Putamen (tissue), 1 donor: ENCODE data around the gene ADAMTS3.

Experiments used
- DNase-seq: peaks from one replicate; pipeline ENCODE4 v3.0.0-alpha.2; 2016; ENCODE audit warnings: low spot score

The ADAMTS3 gene

GRCh38 chr4:72341432-72341820, 227.6 kb downstream of the ADAMTS3 start:
- no peak for DNase-seq

DNA sequence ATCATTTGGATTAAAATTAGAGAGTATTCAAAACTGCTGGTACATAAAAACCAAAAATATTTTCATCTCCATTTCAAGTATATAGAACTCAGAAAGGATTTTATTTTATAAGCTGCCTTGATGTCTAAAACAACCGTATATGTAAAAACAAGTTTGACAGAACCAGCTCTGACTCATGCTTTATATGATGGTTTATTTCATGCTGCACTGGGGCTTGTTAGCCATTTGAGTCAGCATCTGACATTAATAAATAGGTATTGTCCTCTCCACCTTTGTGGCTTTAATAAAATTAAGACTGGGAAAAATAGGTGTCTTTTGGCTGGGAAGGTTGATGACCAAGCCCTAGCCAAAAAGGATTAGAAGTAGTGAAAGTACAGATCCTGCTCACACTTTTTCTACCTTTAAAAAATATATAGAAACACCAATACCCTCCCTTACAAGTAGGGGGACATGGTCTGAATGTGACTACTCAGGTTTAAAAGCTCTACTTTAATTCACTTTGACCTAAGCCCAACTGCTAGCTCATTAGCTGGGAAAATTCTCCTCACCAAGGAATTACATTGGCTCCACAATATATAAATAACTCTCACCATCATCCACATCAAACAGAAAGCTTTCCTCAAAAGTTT, 228.1 kb downstream of the ADAMTS3 start:
- no peak for DNase-seq

- DNase-seq, result no peak
Observed at GRCh38 chr4:72338060-72338459, 231.0 kb downstream of the ADAMTS3 start.

DNA sequence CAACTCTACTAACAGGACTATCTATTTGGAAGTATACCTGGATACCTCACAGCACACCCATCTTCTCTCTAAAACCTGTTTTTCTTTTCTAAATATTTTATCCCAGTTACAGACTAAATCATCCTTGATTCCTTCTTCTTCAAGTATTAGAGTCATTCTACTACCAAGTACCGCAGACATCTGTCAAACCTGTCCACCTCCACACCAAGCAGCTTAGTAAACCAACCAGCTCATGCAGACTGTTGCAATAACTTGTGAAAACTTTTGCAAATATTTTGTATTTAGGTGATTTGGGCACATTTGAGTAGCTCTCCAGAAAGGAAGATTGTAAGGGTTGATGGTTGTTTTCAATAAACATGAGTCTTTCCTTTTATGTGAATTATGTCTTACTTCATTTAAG, 238.6 kb downstream of the ADAMTS3 start:
- peak; percentile 43 for DNase-seq

DNA sequence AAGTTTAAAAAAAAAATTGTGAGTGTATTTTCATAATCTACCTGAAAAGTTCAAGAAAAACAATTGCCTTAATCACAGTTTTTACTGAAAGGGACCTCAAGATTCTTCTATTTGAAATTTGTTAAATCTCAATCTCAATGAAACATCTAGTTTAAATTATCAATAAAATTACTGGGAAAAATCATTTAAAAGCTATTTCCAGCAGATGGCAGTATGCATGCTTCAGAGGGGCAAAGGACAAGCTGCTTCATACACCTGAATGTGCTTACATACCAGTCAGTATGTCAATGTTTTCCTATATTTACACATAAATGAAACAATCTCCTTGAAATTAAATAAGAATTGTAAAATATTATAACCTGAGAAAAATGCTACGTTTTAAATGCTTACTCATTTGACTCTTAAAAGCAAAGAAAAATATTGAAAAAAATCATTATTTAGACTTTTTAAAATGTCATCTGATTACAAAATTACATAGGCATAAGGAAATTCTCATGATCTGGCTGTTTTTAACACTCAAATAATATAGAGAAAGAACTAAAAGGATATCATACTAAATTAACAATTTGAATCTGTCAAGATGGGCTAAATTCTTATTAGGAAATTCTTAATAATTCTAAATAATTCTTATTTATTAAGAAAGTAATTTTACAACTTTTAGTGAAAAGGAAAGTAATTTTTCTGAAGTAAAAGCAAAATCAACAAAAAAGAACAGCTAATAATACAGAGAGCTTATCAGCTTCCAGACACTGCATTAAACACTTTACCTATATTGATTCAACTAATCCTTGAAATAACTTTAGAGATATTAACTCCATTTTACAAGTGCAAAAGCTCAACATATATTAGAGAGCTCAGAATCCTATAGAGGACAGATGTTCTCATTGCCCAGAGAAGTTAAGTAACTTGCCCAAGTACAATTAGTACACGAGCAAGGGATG, 242.1 kb downstream of the ADAMTS3 start:
- DNase-seq, result no peak

DNA sequence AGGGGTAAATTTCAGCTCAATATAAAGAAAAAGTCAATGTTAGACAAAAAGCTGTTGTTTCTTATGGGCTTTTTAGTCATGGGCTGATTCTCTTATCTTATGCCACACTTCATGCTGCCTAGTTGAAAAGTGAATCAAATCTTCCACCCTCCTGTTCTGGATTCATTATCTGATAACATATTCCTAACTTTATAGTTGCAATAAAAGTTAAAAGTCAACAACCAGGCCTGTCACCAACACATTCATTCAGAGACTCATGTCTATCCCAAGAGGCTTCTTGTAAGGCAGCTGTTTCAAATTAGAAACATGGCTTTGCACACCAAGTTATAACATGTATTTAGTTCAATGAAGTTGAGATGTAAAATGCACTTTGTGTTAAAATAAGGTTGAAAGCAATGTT, 243.8 kb downstream of the ADAMTS3 start:
- no peak for DNase-seq

DNA sequence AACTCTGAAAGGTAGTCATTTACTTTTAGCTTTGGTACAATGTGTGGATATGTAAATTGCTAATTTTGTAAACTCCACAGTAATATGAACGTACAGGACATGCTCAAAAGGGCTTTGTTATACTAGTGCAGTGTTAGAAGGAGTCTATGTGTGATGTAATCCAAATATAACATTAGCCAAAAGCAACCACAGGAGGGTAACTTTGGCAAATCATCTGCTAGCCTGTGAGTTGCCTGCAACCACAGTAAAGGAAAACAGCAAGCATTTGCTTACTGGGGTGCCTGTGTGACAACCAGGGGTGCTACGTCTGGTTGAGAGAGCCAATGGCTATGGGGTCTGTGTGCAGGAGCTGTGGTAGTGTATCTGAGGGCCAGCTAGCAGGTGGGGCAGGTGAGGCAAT, 245.8 kb downstream of the ADAMTS3 start:
- no peak for DNase-seq

DNA sequence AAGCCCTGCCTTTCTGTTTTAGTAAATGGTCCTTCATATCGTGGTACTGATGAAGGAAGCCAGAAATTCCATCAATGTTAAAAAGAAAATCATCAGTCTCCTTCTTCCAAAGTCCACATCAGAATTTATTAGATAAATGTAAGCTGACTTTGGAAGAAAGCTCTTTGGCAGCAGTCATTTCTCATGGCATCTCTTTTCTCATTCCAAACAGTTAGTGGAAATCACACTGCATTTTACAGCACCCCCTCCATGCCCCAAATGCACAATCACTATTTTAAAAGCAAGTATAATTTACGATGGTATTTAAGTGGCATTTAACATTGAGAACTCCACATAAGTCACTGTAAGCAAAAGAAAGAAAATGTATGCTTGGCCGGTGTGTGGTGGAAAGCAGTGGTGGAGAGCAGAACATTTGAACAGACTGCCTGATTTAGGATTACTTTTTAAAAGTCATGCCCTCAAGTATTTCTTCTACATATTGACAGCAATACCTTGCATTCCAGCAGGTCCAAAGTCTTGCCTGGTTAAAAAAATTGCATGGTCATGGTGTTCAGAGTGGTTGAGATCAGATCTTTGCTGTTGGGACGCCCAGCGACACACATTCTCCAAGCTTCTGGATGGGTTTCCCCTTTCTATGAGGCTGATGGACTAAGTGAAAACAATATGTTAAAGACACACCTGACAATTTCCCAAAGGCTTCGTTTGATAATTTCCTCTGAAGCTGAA, 248.6 kb downstream of the ADAMTS3 start:
- DNase-seq, result no peak

DNA sequence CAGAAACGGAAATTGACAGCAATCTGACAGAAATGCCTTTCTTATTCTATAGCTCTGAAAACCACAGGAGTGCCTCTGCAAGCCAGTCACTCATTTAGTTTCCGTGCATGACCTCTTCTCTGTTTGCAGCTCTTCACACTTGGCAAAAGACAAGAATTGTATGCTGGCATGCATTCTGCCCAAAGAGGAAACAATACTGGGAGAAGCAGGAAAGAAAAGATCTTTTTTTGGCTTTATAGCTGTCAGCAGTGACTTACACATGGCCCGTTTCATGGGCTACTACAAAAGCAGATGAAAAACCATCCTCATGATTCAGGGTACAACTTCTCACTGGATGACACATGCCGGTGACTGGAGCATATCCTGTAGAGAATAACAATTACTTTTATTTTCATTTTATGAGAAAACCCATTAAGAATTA, 249.4 kb downstream of the ADAMTS3 start:
- no peak for DNase-seq

- no peak for DNase-seq
Observed at GRCh38 chr4:72318421-72319170, 250.4 kb downstream of the ADAMTS3 start.

GRCh38 chr4:72314869-72315268, 254.2 kb downstream of the ADAMTS3 start:
- DNase-seq, result no peak

- no peak for DNase-seq
Observed at GRCh38 chr4:72313121-72313520, 255.9 kb downstream of the ADAMTS3 start.

GRCh38 chr4:72312032-72312650, 256.9 kb downstream of the ADAMTS3 start:
- DNase-seq, result peak; percentile 67

- DNase-seq, result no peak
Observed at GRCh38 chr4:72311291-72311690, 257.7 kb downstream of the ADAMTS3 start.

DNA sequence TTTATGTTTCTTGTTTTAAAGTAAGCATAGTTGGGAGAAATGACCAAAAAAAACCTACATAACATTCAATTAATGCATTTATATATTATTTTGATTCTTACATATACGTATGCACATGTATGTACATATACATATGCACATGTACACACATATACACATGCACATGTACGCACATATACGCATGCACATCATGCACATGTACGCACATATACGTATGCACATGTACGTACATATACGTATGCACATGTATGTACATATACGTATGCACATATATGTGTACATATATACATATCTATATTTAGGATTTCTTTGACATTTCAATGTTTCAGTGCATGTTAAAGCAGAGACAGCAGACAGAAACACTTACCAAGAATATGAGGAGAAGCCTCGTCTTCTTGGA, 263.4 kb downstream of the ADAMTS3 start:
- no peak for DNase-seq

DNA sequence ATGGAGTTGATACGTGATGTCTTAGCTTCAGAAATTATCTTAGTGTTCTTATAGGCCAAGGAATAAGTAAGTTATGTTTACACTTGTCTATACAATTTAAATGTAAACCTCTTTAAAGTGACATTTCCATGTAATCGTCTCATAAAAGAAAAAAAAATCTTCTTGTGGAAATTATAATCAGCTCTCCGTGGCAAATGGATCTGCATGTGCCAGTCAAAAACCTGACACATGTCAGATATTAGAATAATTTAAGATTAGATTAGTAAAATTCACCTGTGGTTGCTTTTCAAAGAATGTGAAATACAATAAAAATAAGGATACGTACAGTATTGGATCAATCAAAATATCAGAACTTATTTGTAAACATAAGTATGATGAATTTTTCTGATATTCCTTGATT, 263.9 kb downstream of the ADAMTS3 start:
- DNase-seq, result no peak

- peak; percentile 14 for DNase-seq
Observed at GRCh38 chr4:72302981-72303704, 265.9 kb downstream of the ADAMTS3 start.

GRCh38 chr4:72301759-72302158, 267.3 kb downstream of the ADAMTS3 start:
- DNase-seq, result no peak

DNA sequence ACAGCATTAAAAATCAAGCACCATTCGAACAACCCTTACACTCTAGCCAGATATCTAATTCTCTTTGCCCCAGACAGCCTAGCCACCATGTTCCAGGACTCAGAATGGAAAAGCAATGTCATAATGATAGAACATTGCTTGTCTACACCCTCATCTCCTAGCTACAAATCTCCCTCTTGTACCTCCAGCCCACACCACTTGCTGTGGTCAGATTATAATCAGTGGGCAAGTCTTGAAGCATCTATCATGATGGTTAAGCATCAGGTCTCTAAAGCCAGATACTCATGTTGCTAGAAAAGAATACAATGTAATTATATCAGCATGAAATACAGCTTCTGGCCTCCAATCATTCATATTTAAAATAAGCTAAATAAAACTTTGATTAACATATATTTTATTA, 268.9 kb downstream of the ADAMTS3 start:
- no peak for DNase-seq

GRCh38 chr4:72295966-72296557, 273.0 kb downstream of the ADAMTS3 start:
- DNase-seq, result peak; percentile 18
